NCI-H82 treated with DMSO at 0.1 percent for 48 hours (cell line): Measurements from ENCODE around the gene FANCL.
A peak's percentile ranks its signal among the peaks of the same experiment; 100 is the strongest.
"Not testable (repeated sequence)": the region's sequence is repeated elsewhere in the genome, so short reads cannot be mapped to it uniquely, and the experiment has no call there.

Source experiments
- DNase-seq: peaks from one replicate; lab custom pipeline; 2025; ENCODE audit not compliant: unreplicated experiment; lab: John Stamatoyannopoulos, UW

FANCL gene

GRCh38 chr2:58240670-58241545 lies at the start of gene FANCL:
Gene FANCL (minus strand): TSS chr2:58241325. CDS start chr2:58241313, 12 bp downstream.
- DNase-seq, result peak; percentile 85

DNA sequence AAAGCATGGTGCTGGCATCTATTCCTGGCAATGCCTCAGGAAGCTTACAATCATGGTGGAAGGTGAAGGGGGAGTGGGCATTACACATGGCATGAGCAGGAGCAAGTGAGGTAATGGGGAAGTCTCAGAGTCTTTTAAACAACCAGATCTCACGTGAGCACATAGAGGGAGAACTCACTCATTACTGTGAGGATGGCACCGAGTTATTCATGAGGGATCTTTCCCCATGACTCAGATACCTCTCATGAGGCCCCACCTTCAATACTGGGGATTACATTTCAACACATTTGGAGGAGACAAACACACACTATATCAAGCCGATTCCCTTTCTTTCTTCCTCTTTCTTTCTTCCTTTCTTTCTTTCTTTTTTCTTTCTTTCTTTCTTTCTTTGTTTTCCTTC lies 47.9 kb upstream of the FANCL start:
- no peak for DNase-seq

DNA sequence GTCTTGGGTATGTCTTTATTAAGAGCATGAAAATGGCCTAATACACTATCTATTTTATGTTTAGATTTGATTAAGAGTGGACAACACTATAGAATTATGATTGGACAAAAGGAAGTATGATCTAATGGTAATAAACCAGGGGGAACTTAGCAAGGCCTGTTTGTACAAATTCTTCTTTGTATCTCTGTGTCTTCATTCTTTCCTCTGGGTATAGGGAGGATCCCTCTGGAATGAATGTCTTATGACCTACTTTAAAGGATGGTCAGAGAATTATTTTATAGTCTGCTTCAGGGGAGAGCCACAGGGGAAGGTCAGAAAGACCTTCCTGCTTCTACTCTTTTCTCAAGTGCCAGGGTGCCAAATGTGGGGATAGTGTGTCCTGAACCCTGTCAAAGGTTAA lies 42.8 kb upstream of the FANCL start:
- DNase-seq, result no peak

DNA sequence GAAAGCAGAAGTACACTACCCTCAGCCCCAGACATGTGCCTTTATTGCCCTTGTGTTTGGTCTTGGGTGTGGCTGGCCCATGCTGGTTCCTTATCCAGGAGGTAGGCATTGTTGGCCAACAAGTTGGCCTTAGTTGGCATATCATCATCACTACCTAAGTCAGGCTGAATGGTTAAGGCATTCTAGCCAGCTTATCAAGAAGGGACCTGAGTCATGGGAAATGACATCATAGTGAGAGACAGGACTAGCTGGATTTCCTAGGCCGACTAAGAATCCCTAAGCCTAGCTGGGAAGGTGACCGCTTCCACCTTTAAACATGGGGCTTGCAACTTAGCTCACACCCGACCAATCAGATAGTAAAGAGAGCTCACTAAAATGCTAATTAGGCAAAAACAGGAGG lies 34.0 kb upstream of the FANCL start:
- not testable (repeated sequence) for DNase-seq

- no peak for DNase-seq
Observed at GRCh38 chr2:58271826-58272225, 30.7 kb upstream of the FANCL start.

GRCh38 chr2:58268685-58269084 lies 27.6 kb upstream of the FANCL start:
- no peak for DNase-seq

DNA sequence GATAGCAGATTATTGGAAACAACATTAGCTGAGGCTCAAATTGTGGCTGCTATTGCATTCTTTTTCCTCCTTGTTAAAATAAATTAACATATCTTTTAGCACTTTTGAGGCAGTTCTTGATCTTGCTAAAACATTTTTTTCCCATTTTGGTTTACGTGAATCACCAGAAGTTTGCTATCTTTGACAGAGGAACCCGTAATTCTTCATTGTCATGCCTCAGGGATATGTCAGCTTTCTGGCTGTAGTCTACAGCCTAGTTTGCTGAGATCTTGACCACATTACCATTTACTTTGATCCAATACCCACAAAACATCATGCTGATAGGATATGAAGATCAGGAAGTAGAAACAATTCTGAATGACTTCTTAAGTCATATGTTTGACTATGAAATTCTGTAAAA lies 25.1 kb upstream of the FANCL start:
- no peak for DNase-seq

GRCh38 chr2:58261209-58261608 lies 20.1 kb upstream of the FANCL start:
- DNase-seq, result no peak

DNA sequence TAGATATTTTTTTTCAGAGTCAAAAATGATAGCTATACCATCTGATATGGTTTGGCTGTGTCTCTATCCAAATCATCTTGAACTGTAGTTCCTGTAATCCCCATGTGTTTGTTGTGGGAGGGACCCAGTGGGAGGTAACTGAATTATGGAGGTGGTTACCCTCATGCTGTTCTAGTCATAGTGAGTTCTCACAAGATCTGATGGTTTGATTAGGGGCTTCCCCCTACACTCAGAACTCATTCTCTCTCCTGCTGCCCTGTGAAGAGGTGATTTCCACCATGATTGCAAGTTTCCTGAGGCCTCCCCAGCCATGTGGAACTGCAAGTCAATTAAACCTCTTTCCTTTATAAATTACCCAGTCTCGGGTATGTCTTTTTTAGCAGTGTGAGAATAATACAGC lies 17.3 kb upstream of the FANCL start:
- DNase-seq, result not testable (repeated sequence)

GRCh38 chr2:58251331-58252201 lies 10.4 kb upstream of the FANCL start:
- DNase-seq, result not testable (repeated sequence)

GRCh38 chr2:58241546-58241864 lies 380 bp upstream of the FANCL start:
- no peak for DNase-seq

- DNase-seq, result no peak
Observed at GRCh38 chr2:58239243-58239925, 1.7 kb downstream of the FANCL start.

DNA sequence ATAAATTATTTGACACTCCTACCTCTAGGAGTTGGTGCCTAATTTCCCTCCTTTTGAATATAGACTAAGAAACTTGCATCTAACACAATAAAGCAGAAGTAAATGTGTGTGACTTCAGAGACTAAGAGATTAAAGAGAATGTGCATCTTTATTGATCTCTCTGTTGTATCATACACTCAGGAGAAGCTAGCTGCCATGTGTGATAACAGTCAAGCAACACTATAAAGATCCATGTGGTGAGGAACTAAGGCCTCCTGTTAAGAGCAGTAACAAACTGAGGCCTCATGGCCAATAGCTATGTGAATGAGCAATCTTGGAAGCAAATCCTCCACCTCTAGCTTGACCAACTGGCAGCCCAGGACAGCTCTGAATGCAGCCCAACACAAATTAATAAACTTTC lies 3.4 kb downstream of the FANCL start:
- DNase-seq, result no peak

DNA sequence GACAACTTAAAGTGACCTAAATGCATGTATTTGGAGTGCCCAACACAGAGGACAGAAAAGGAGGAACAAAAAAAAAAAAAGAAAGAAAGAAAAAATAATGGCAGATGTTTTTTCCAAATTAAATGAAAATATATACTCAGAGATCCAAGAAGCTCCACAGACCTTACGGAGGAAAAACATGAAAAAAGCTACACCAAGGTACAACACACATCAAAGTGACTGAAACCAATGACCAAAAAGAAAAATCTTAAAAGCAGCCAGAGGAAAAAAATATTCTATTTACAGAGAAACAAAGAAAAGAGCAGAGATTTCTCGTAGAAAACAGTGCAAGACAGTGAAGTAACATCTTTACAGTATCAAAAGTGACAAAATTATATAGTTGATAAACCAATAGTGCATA lies 5.1 kb downstream of the FANCL start:
- no peak for DNase-seq

DNA sequence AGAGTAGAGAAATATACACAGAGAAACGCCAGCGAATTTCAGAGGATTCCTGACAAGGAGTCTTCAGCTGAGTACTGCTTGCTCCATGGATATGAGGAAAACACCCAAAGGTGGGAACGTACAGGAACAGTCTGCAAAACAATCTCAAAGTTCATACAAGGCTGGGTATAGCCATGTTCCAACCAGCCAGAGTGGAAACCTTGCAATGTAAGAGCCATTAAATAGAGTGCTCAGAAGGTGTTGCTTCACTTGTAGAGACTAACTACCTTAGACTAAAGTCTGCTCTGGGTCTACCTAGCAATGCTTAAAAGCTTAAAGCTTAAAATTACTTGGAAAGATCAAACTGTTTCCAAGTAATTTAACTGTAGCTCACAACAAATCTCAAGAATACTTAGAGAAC lies 6.0 kb downstream of the FANCL start:
- no peak for DNase-seq

DNA sequence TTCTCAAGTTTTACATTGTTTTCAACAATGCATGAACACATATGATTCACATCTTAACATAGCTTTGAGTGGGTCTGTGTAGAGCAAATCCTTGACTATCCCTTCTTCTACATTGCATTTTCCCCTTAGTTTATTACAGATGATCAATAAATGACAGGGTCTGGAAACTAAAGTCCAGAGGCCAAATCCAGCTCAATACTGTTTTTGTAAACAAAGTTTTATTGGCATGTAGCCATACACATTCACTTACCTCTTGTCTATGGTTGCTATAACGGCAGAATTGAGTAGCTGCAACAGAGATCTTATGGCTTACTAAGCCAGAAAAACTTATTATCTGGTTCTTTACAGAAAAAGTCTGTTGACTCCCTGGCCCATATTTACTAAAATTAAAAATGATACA lies 12.8 kb downstream of the FANCL start:
- no peak for DNase-seq

- DNase-seq, result no peak
Observed at GRCh38 chr2:58227171-58227917, 13.8 kb downstream of the FANCL start.

GRCh38 chr2:58221909-58222308 lies 19.2 kb downstream of the FANCL start:
- no peak for DNase-seq

DNA sequence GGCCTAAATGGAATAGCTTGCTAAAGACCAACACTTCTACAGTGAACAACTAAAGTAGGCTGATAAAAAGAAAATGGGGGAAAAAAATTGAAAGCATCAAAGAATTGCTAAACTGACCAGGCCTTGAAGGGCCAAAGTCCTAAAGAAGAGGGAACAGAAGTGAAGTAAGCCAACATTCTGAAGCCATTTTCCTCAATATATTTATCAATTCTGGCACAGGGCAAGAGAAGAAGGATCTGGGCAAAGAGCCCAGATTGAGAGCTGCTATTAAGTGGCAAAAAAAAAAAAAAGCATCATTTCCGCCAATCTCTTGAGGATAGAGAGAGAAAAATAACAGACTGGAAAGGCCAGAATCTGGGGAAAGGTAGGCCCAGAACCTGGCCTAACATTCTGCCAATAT lies 25.7 kb downstream of the FANCL start:
- no peak for DNase-seq

DNA sequence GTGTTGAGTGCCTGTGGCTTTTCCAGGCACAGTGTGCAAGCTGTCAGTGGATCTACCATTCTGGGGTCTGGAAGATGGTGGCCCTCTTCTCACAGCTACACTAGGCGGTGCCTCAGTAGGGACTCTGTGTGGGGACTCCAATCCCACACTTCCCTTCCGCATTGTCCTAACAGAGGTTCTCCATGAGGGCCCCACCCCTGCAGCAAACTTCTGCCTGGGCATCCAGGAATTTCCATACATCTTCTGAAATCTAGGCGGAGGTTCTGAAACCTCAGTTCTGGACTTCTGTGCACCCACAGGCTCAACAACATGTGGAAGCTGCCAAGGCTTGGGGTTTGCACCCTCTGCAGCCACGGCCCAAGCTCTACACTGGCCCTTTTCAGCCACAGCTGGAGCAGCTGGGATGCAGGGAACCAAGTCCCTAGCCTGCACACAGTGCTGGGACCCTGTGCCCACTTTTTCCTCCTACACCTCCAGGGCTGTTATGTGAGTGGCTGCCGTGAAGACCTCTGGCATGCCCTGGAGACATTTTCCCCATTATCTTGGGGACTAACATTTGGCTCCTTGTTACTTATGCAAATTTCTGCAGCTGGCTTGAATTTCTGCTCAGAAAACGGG lies 30.1 kb downstream of the FANCL start:
- not testable (repeated sequence) for DNase-seq
